Suprapubic skin (tissue), 4 donors: ENCODE results near the gene LPCAT3.

ENCODE experiments used
- CTCF ChIP-seq, 2 donors: fragments of 200-600 bp in 1 of 2; fragments of 450-650 bp in 1 of 2; sonication (generic) in 1 of 2; IDR thresholded peaks; one replicate each; pipeline ENCODE4 v1.5.1; 2016 to 2019; ENCODE audit warnings: antibody characterized with exemption in 2 of 2, mild to moderate bottlenecking in 1 of 2, moderate library complexity in 1 of 2
- EP300 ChIP-seq: sonication (generic); formaldehyde crosslinking; IDR thresholded peaks from one replicate; pipeline ENCODE4 v1.6.1; 2017; ENCODE audit warnings: antibody characterized with exemption
- POLR2AphosphoS5 ChIP-seq, 3 donors: sonication (generic); formaldehyde crosslinking; IDR thresholded peaks; one replicate each; pipeline ENCODE4 v1.6.1; 2017; ENCODE audit warnings: antibody characterized with exemption in 3 of 3

DNA sequence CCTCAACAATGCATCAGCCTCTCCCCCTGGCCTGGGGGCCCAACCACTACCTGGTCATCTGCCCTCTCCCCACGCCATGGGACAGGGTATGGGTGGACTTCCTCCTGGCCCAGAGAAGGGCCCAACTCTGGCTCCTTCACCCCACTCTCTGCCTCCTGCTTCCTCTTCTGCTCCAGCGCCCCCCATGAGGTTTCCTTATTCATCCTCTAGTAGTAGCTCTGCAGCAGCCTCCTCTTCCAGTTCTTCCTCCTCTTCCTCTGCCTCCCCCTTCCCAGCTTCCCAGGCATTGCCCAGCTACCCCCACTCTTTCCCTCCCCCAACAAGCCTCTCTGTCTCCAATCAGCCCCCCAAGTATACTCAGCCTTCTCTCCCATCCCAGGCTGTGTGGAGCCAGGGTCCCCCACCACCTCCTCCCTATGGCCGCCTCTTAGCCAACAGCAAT lies 82.1 kb downstream of the LPCAT3 start:
- TF ChIP-seq CTCF (IDR thresholded peaks at IDR 0.05) (no peak), EP300 (no peak), POLR2AphosphoS5 (IDR thresholded peaks at IDR 0.05) (no peak)
